GM18861 (cell line): ENCODE measurements around the gene GRB10.
"Not testable (repeated sequence)": the region's sequence is repeated elsewhere in the genome, so short reads cannot be mapped to it uniquely, and the experiment has no call there.

Experiments used
- ATAC-seq: cut with Tn5 transposase; IDR thresholded peaks from one replicate; pipeline ENCODE4 v1.9.1; 2021; ENCODE audit not compliant: unreplicated experiment

The GRB10 gene

GRCh38 chr7:50557099-50557498 is 225.6 kb downstream of the GRB10 start:
- ATAC-seq = no peak

DNA sequence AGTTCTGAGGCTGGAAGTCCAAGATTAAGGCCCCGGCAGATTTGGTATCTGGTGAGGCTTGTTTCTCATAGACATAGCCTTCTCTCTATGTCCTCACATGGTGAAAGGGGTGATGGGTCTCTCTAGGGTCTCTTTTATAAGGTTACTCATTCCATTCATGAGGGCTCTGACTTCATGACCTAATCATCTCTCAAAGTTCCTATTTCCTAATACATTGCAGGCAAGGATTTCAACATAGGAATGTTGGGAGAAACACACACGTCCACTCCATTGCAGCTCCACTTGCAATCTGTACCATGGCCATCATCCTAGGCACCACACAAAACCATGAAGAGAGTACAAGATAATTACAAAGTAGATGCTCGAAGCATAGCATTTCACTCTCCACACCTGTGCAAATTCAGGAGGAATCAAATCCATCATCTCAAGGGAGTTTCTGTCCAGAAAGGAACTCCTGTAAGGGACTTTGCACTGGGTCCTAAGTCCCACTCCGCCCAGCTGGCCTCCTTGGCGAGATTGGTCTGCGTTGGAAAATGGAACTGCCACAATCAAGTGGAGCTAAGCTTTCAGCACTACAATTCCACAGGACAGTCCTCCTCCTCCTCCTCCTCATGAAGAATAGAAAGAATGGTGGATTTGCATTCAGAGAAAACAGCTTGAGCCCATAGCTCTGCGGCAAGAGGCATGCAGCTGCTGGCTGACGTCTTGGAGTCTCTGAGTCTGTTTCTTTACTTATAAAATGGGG is 226.3 kb downstream of the GRB10 start:
- ATAC-seq = no peak

GRCh38 chr7:50555594-50556140 is 227.0 kb downstream of the GRB10 start:
- no peak for ATAC-seq

DNA sequence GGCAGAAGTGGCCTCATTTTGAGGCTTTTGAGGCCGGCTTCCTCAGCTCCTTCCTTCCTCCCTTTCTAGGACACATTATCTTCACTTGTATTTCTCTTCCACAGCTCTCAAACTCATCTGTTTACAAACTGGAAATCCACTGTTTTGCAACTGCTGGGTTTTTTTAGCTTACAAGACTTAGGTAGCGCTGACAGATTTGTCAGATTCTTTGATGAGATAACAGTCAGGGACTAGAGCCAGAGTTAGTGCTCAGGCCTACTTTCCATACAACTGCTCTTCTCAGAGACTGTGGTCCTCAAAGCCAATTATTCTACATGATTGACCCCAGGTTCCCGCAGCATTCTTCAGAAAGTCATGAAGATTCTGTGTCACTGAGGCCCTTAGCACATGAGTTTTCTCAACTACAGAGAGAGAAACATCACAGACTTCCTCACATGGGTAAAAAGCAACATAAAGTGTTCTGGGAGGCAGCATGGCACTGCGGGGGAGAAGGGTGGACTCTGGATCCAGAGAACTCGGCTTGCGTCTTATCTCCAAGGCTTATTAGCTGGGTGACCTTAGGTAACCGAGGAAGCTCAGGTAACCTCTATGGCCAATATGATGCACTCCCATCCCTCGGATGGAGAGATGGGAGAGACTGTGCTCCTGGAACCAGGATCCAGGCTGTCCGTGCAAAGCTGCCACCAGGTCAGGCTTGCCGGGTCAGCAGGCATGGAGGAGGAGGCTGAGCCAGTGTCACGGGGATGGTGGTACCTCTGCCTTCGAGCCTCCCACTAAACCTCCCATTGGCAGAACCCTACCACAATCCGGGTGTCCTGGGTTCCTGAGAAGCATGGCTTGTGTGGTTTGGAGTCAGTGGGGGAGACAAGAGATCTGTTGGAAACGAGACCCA is 228.0 kb downstream of the GRB10 start:
- ATAC-seq = no peak

GRCh38 chr7:50553973-50554372 is 228.7 kb downstream of the GRB10 start:
- no peak for ATAC-seq

- ATAC-seq = no peak
These were observed 229.8 kb downstream of the GRB10 start for GRCh38 chr7:50552921-50553320.

DNA sequence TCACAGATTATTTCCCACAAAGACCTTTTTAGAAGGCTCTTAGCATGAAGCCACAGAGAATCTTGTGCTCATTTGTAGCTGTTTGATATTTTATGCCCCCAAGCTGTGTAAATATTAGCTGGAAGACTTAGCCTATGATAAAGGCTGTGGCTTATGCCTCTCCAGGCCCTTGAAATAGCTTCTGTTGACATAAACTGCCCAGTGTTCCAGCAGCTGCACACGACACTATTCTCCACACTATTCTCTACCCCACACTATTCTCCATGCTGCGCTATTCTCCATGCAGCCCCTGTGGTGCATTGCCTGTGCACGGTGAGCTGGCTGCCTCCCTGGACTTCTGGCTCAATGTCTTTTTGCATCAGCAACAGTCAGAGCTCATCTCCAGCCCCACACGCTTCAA is 230.6 kb downstream of the GRB10 start:
- no peak for ATAC-seq

GRCh38 chr7:50545613-50546012 is 237.1 kb downstream of the GRB10 start:
- not testable (repeated sequence) for ATAC-seq

- no peak for ATAC-seq
These were observed 237.7 kb downstream of the GRB10 start for GRCh38 chr7:50544992-50545391.

- ATAC-seq = no peak
These were observed 238.8 kb downstream of the GRB10 start for GRCh38 chr7:50543776-50544442.

GRCh38 chr7:50542132-50542531 is 240.6 kb downstream of the GRB10 start:
- no peak for ATAC-seq

- no peak for ATAC-seq
These were observed 241.7 kb downstream of the GRB10 start for GRCh38 chr7:50540785-50541579.
